HEK293 (cell line): ENCODE measurements around the gene CACNA1G.

Source experiments
- CTCF ChIA-PET: fragments of 350-600 bp; formaldehyde crosslinking; extraction: SDS; loops from one replicate; lab custom pipeline; 2021; ENCODE audit warnings: antibody characterized with exemption; lab: Yijun Ruan, JAX
- POLR2A ChIA-PET: fragments of 300-600 bp; formaldehyde crosslinking; extraction: SDS; loops from one replicate; lab custom pipeline; 2020; ENCODE audit warnings: antibody characterized with exemption, inconsistent platforms; lab: Yijun Ruan, JAX
- H3K27ac ChIP-seq: fragments of 200-500 bp; sonication (Bioruptor generic); 2 replicates; pipeline ENCODE4 v1.5.1; 2014; ENCODE audit warnings: low read depth, low read length, control low read depth, inconsistent platforms; ENCODE audit errors: extremely low read depth
- H3K36me3 ChIP-seq, 2 experiments: fragments of 200-500 bp in 1 of 2; sonication (Bioruptor generic) in 1 of 2; 1 replicate in 1 of 2; 2 replicates in 1 of 2; pipeline ENCODE4 v1.5.1; 2014 to 2017; ENCODE audit warnings: inconsistent platforms in 2 of 2, low read length in 2 of 2; ENCODE audit not compliant: control insufficient read depth in 2 of 2, insufficient read depth in 1 of 2
- H3K4me1 ChIP-seq: fragments of 200-500 bp; sonication (Bioruptor generic); 2 replicates; pipeline ENCODE4 v1.5.1; 2014; ENCODE audit warnings: mild to moderate bottlenecking, low read length, inconsistent platforms; ENCODE audit not compliant: control insufficient read depth, insufficient read depth
- H3K4me3 ChIP-seq: 2 replicates; pipeline ENCODE4 v1.5.1; 2011; ENCODE audit warnings: low read depth, mild to moderate bottlenecking, control low read depth, low read length, moderate library complexity
- H3K9me3 ChIP-seq: fragments of 200-500 bp; sonication (Bioruptor generic); 2 replicates; pipeline ENCODE4 v1.5.1; 2014; ENCODE audit warnings: low read depth, low read length, inconsistent platforms; ENCODE audit not compliant: control insufficient read depth, insufficient read depth
- PRDM10 ChIP-seq: fragments of 450-650 bp; formaldehyde crosslinking; IDR thresholded peaks from 2 replicates; pipeline ENCODE4 v1.5.1; 2016; ENCODE audit warnings: missing biosample characterization, missing genetic modification characterization
- REST ChIP-seq: fragments of 450-650 bp; formaldehyde crosslinking; IDR thresholded peaks from 2 replicates; pipeline ENCODE4 v1.5.1; 2016; ENCODE audit warnings: missing biosample characterization, missing genetic modification characterization
- SCRT2 ChIP-seq: fragments of 450-650 bp; formaldehyde crosslinking; IDR thresholded peaks from 2 replicates; pipeline ENCODE4 v1.5.1; 2016; ENCODE audit warnings: missing biosample characterization, missing genetic modification characterization
- ZBTB11 ChIP-seq: fragments of 450-650 bp; formaldehyde crosslinking; conservative IDR thresholded peaks from 2 replicates; pipeline ENCODE4 v1.5.1; 2016; ENCODE audit warnings: low read depth, missing biosample characterization, missing genetic modification characterization
- ZNF133 ChIP-seq: fragments of 450-650 bp; formaldehyde crosslinking; IDR thresholded peaks from 2 replicates; pipeline ENCODE4 v1.5.1; 2016; ENCODE audit warnings: missing biosample characterization, missing genetic modification characterization
- ZNF140 ChIP-seq: fragments of 450-650 bp; formaldehyde crosslinking; IDR thresholded peaks from 2 replicates; pipeline ENCODE4 v1.5.1; 2016; ENCODE audit warnings: missing biosample characterization, missing genetic modification characterization
- ZNF16 ChIP-seq: fragments of 450-650 bp; formaldehyde crosslinking; IDR thresholded peaks from 2 replicates; pipeline ENCODE4 v1.5.1; 2016; ENCODE audit warnings: low read depth, missing biosample characterization, missing genetic modification characterization
- ZNF324 ChIP-seq: fragments of 450-650 bp; formaldehyde crosslinking; IDR thresholded peaks from 2 replicates; pipeline ENCODE4 v1.5.1; 2016; ENCODE audit warnings: missing biosample characterization, missing genetic modification characterization
- ZNF394 ChIP-seq: fragments of 450-650 bp; formaldehyde crosslinking; IDR thresholded peaks from 2 replicates; pipeline ENCODE4 v1.5.1; 2016; ENCODE audit warnings: missing biosample characterization, missing genetic modification characterization, mild to moderate bottlenecking, moderate library complexity, borderline replicate concordance
- ZNF449 ChIP-seq: fragments of 450-650 bp; formaldehyde crosslinking; IDR thresholded peaks from 2 replicates; pipeline ENCODE4 v1.5.1; 2017; ENCODE audit warnings: missing biosample characterization, mild to moderate bottlenecking, missing genetic modification characterization, moderate library complexity
- ZNF521 ChIP-seq: fragments of 450-650 bp; formaldehyde crosslinking; IDR thresholded peaks from 2 replicates; pipeline ENCODE4 v1.5.1; 2017; ENCODE audit warnings: missing biosample characterization, mild to moderate bottlenecking, missing genetic modification characterization
- ZNF600 ChIP-seq: fragments of 450-650 bp; formaldehyde crosslinking; IDR thresholded peaks from 2 replicates; pipeline ENCODE4 v1.5.1; 2016; ENCODE audit warnings: missing biosample characterization, missing genetic modification characterization
- ZNF624 ChIP-seq: fragments of 450-650 bp; formaldehyde crosslinking; IDR thresholded peaks from 2 replicates; pipeline ENCODE4 v1.5.1; 2017; ENCODE audit warnings: missing biosample characterization, missing genetic modification characterization
- ZNF701 ChIP-seq: fragments of 450-650 bp; formaldehyde crosslinking; IDR thresholded peaks from 2 replicates; pipeline ENCODE4 v1.5.1; 2016; ENCODE audit warnings: missing biosample characterization, missing genetic modification characterization

Gene CACNA1G

GRCh38 chr17:50551884-50552283 lies 8.6 kb upstream of the CACNA1G start:
- Histone ChIP-seq H3K4me1 (peaks cover 8% of the 10 kb centered on the region), H3K9me3 (no peaks in the 10 kb centered on the region), H3K36me3 (peaks cover 0 to 34% of the 10 kb centered on the region in 2 experiments; a peak in 2 of 3 replicates), H3K4me3 (no peak overlapping the region), H3K27ac (no peak overlapping the region)
- CTCF ChIA-PET: interaction anchor here (1.0 to 7.4 kb wide), 12 partner anchors 8 to 257 kb away, joined by 3 to 231 read pairs (median 8); partner anchors contain the start of gene CACNA1G
- POLR2A ChIA-PET: interaction anchor here (0.8 kb wide), 1 partner anchor 141 kb away, joined by 3 read pairs; no protein-coding TSS in a partner anchor
- no peak for TF ChIP-seq ZNF521 (tag by site-specific recombination)
- TF ChIP-seq ZNF701: no peak
- TF ChIP-seq ZNF600 (tag by site-specific recombination): no peak
- no peak for TF ChIP-seq ZNF16
- no peak for TF ChIP-seq ZNF140 (tag by site-specific recombination)
- TF ChIP-seq PRDM10 (tag by site-specific recombination): no peak
- TF ChIP-seq ZNF324 (tag by site-specific recombination): no peak
- no peak for TF ChIP-seq ZNF449 (tag by site-specific recombination)
- no peak for TF ChIP-seq REST (tag by site-specific recombination)
- no peak for TF ChIP-seq ZNF624 (tag by site-specific recombination)
- no peak for TF ChIP-seq ZNF133 (tag by site-specific recombination)
- TF ChIP-seq SCRT2: no peak
- no peak for TF ChIP-seq ZBTB11 (tag by site-specific recombination)
- TF ChIP-seq ZNF394 (tag by site-specific recombination): no peak
